ENCODE measurements around the gene ANKRD39. TPM values are rescaled to one million over a fixed set of nuclear protein-coding genes. Genes with fewer than 3 reads are reported as not detected.

ANKRD39 gene
- total and polyA plus RNA-seq, 2 donors (not counting 1 experiment from before 2014, with no cell fraction given), result 5.3 to 5.8 TPM

DNA sequence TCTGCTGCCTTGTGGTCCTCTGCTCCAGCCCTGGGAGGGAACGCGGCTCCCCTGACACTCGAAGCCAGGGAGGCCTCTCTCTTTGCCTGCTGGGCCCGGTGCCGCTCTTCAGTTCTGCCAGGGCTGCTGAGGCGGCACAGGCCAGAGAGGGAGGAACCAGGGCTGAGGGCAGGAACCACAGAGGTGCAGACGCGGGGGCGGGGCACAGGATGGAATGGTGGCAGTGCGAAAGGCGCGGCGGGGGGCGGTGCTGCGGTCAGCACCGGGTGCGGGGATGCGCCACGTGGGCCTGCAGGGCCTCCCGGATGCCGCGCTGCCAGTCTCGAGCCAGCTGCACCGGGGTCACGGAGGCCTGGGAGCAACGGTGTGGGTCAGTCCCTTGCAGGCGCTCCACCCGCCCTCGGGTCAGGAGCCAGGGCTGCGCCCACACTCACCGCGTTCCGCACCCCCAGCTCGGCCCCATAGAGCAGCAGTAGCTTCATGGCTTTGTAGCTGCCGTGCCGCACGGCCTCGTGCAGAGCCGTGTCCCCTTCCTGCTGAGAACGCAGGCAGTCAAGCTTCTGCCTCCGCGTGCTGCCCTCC lies 18.4 kb downstream of the ANKRD39 start:
- no peak overlapping the region for H3K4me3 ChIP-seq (replicated peaks in 1 of 4; ENCODE audit: control extremely low read depth in 1 of 4, insufficient read depth in 1 of 4, low read depth in 3 of 4, low read length in 4 of 4)
- no peaks in the 10 kb centered on the region for H3K79me2 ChIP-seq (ENCODE audit: control insufficient read depth, insufficient read depth, low read length)
- H3K36me3 ChIP-seq (ENCODE audit: control insufficient read depth, insufficient read depth, low read length), result peaks cover 1% of the 10 kb centered on the region
- no peak overlapping the region for H3K27ac ChIP-seq (ENCODE audit: insufficient read depth, low read length)
- no peak for TF ChIP-seq EZH2 (IDR thresholded peaks at IDR 0.05; ENCODE audit: low read length, missing control alignments)
- TF ChIP-seq, protein P1, sequence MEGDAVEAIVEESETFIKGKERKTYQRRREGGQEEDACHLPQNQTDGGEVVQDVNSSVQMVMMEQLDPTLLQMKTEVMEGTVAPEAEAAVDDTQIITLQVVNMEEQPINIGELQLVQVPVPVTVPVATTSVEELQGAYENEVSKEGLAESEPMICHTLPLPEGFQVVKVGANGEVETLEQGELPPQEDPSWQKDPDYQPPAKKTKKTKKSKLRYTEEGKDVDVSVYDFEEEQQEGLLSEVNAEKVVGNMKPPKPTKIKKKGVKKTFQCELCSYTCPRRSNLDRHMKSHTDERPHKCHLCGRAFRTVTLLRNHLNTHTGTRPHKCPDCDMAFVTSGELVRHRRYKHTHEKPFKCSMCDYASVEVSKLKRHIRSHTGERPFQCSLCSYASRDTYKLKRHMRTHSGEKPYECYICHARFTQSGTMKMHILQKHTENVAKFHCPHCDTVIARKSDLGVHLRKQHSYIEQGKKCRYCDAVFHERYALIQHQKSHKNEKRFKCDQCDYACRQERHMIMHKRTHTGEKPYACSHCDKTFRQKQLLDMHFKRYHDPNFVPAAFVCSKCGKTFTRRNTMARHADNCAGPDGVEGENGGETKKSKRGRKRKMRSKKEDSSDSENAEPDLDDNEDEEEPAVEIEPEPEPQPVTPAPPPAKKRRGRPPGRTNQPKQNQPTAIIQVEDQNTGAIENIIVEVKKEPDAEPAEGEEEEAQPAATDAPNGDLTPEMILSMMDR (conservative IDR thresholded peaks at IDR 0.05 in 1 of 2, IDR thresholded peaks at IDR 0.05 in 1 of 2; ENCODE audit: low read depth in 1 of 2, low read length in 2 of 2), result no peak
- H3K9me3 ChIP-seq (ENCODE audit: control insufficient read depth, insufficient read depth, low read depth, low read length), result no peaks in the 10 kb centered on the region
- no peak overlapping the region for H3K4me2 ChIP-seq (ENCODE audit: extremely low read depth, insufficient read depth, low read length)
- H3K27me3 ChIP-seq (ENCODE audit: control insufficient read depth, insufficient read depth, low read length), result no peaks in the 10 kb centered on the region
- no peaks in the 10 kb centered on the region for H3K4me1 ChIP-seq (ENCODE audit: control insufficient read depth, extremely low read depth, insufficient read depth, low read length)
- H3K9ac ChIP-seq (ENCODE audit: insufficient read depth, low read length), result no peak overlapping the region
- no peaks in the 10 kb centered on the region for H4K20me1 ChIP-seq (ENCODE audit: control insufficient read depth, extremely low read depth, insufficient read depth, low read length)
- DNase-seq (ENCODE audit: low read depth in 2 of 2), result peak in 1 of 2 donors; percentile 21
- no peak overlapping the region for H2AFZ ChIP-seq (ENCODE audit: low read length)

DNA sequence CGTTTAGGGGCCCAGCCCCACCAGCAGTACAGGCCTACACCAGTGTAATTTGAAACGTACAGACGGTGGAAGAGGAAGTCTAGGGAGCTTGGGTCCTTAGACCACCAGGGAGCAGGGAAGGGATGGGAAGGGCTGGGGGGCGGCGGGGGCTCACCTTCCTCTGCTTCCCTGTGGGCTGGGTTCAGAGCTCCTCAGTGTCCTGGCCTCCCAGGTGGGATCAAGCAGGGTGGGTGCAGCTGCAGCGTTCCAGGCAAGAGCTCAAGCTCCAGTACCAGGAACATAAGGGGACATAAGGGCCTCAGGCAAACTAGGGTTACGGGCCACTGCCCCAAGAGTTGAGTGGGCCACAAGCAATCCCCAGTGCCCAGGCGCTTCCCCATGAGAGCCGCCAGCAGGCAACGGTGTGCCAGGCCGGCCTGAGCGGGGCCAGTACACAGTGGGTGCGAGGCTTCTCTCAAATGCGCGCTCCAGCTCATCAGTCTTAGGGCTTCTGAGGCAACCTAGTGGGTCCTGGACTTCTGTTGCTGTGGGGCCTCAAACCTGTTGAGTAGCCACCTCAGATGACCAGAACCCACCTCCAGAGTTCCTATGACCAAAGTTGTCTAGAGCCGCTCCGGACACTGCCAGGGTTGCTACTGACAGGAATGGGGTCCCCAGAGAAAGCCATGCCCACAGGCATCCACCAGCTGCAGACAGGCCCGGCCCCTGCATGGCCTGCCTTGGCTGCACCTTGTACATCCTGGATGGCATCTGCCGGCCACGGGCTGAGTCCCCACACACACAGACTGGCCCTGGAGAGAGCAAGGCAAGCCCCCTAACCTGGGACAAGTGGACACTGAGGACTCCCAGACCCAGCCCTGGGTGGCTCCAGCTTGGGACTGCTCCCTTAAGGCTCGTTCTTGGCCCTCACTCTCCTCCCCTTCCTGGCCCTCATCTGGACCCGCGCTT lies 19.2 kb downstream of the ANKRD39 start:
- no peaks in the 10 kb centered on the region for H4K20me1 ChIP-seq (ENCODE audit: control insufficient read depth, extremely low read depth, insufficient read depth, low read length)
- H3K4me2 ChIP-seq (ENCODE audit: extremely low read depth, insufficient read depth, low read length), result no peak overlapping the region
- H3K27me3 ChIP-seq (ENCODE audit: control insufficient read depth, insufficient read depth, low read length), result no peaks in the 10 kb centered on the region
- TF ChIP-seq EZH2 (IDR thresholded peaks at IDR 0.05; ENCODE audit: low read length, missing control alignments), result no peak
- TF ChIP-seq, protein P1 (conservative IDR thresholded peaks at IDR 0.05 in 1 of 2, IDR thresholded peaks at IDR 0.05 in 1 of 2; ENCODE audit: low read depth in 1 of 2, low read length in 2 of 2), result no peak
- H3K9ac ChIP-seq (ENCODE audit: insufficient read depth, low read length), result no peak overlapping the region
- H3K36me3 ChIP-seq (ENCODE audit: control insufficient read depth, insufficient read depth, low read length), result peaks cover 1% of the 10 kb centered on the region
- no peak overlapping the region for H2AFZ ChIP-seq (ENCODE audit: low read length)
- no peaks in the 10 kb centered on the region for H3K9me3 ChIP-seq (ENCODE audit: control insufficient read depth, insufficient read depth, low read depth, low read length)
- no peak for DNase-seq (ENCODE audit: low read depth in 2 of 2)
- no peaks in the 10 kb centered on the region for H3K4me1 ChIP-seq (ENCODE audit: control insufficient read depth, extremely low read depth, insufficient read depth, low read length)
- no peaks in the 10 kb centered on the region for H3K79me2 ChIP-seq (ENCODE audit: control insufficient read depth, insufficient read depth, low read length)
- no peak overlapping the region for H3K4me3 ChIP-seq (replicated peaks in 1 of 4; ENCODE audit: control extremely low read depth in 1 of 4, insufficient read depth in 1 of 4, low read depth in 3 of 4, low read length in 4 of 4)
- H3K27ac ChIP-seq (ENCODE audit: insufficient read depth, low read length), result no peak overlapping the region

DNA sequence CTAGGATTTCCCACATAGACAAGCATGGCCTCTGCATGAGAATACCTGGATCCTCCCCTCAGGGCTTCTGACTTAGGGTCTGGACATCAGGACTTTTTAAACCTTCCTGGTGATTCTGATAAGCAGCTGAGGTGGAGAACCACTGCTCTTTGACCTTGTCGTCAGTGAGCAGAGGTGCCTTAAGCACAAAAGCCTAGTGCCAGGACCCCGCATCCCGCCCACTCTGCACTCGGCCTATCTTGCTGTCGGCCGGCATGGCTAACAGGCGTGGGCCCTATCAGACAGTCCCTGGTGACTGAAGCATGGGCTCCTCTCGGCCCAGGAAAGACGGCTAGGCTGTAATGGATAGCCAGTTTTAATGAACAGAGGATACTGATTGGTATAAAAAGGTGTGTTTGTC lies 20.2 kb downstream of the ANKRD39 start:
- no peaks in the 10 kb centered on the region for H3K9me3 ChIP-seq (ENCODE audit: control insufficient read depth, insufficient read depth, low read depth, low read length)
- DNase-seq (ENCODE audit: low read depth in 2 of 2), result no peak
- H4K20me1 ChIP-seq (ENCODE audit: control insufficient read depth, extremely low read depth, insufficient read depth, low read length), result no peaks in the 10 kb centered on the region

More for the DNA sequence above, 20.2 kb downstream of the ANKRD39 start:
- Histone ChIP-seq H3K36me3 (ENCODE audit: control insufficient read depth, insufficient read depth, low read length) (peaks cover 6% of the 10 kb centered on the region), H3K4me1 (ENCODE audit: control insufficient read depth, extremely low read depth, insufficient read depth, low read length) (peaks cover 7% of the 10 kb centered on the region), H3K27ac (ENCODE audit: insufficient read depth, low read length) (no peak overlapping the region), H3K79me2 (ENCODE audit: control insufficient read depth, insufficient read depth, low read length) (no peaks in the 10 kb centered on the region), H3K4me3 (replicated peaks in 1 of 4; ENCODE audit: control extremely low read depth in 1 of 4, insufficient read depth in 1 of 4, low read depth in 3 of 4, low read length in 4 of 4) (no peak overlapping the region), H3K9ac (ENCODE audit: insufficient read depth, low read length) (no peak overlapping the region), H2AFZ (ENCODE audit: low read length) (no peak overlapping the region), H3K4me2 (ENCODE audit: extremely low read depth, insufficient read depth, low read length) (no peak overlapping the region), H3K27me3 (ENCODE audit: control insufficient read depth, insufficient read depth, low read length) (no peaks in the 10 kb centered on the region)
- no peak for TF ChIP-seq EZH2 (IDR thresholded peaks at IDR 0.05; ENCODE audit: low read length, missing control alignments)
- TF ChIP-seq, protein P1 (conservative IDR thresholded peaks at IDR 0.05 in 1 of 2, IDR thresholded peaks at IDR 0.05 in 1 of 2; ENCODE audit: low read depth in 1 of 2, low read length in 2 of 2), result no peak

Data from fibroblast of lung (primary cell).